ENCODE measurements around the gene CNPY1. TPM values are rescaled to one million over a fixed set of nuclear protein-coding genes. Genes with fewer than 3 reads are reported as not detected.

CNPY1 gene
- total RNA-seq, 1 experiment from 2014 or later = not detected

DNA sequence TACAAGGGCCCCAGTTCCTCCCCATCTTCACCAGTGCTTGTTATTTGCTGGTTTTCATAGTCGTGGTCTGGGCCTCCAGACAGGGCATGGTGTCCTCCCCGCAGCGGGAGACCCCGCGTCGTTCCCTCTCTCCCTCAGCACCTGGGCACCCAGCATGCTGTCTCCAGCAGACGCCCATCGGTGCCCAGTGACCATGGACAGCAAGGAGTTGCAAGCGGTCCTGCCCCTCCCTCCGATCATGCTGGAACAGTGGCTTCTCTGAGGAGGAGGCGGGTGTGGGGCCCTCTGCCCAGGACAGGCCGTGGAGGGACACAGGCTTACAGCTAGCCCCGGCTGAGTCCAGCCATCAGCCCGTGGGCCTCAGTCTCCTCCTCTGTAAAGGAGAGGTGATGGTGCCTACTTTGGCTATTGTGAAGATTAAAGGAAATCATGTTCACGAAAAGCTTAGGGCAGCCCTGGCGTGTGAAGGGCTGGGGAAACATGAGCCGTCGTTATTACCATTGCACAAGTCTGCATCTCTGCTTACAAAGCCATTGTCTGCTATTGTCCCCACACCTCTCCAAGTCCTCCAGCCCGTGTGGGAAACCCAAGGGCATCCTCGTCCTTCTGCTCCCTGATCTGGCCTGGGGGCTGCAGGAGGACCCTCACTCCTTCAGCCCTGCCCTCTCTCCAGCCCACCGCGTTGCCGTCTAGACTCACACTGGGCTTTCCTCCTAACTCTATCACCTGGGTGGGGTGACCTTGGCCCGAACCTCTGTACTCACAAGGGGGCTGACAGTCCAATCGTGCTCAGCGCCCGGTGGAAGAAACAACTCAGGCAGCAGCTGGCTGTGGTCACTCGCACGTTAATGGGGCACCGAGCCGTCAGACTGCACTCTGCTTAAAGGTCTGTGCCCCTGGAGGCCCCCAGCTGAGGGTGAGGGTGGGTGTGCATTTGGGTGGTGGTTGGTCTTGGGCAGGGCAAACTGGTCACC is 58.6 kb downstream of the CNPY1 start:
- H3K9me2 ChIP-seq (replicated peaks; ENCODE audit: insufficient read depth, low read length) = no peaks in the 10 kb centered on the region
- no peak overlapping the region for H3K4me2 ChIP-seq (ENCODE audit: low read depth, low read length, poor library complexity, severe bottlenecking)
- no peak for DNase-seq
- no peaks in the 10 kb centered on the region for H3K36me3 ChIP-seq (ENCODE audit: insufficient read depth, low read length)
- no peak overlapping the region for H3K9ac ChIP-seq (ENCODE audit: low read length)
- H2AFZ ChIP-seq (ENCODE audit: low read length) = no peak overlapping the region
- H4K20me1 ChIP-seq (ENCODE audit: insufficient read depth, low read depth, low read length) = no peaks in the 10 kb centered on the region; the same call in 1 of the 2 replicates
- H3K27me3 ChIP-seq (ENCODE audit: low read length) = no peaks in the 10 kb centered on the region
- H3K27ac ChIP-seq (ENCODE audit: low read length) = no peak overlapping the region
- H3K9me3 ChIP-seq (ENCODE audit: low read length) = no peaks in the 10 kb centered on the region
- H3K4me1 ChIP-seq (ENCODE audit: low read length) = no peaks in the 10 kb centered on the region
- no peaks in the 10 kb centered on the region for H3K79me2 ChIP-seq (ENCODE audit: low read length)
- no peak overlapping the region for H3K4me3 ChIP-seq (ENCODE audit: low read length)

DNA sequence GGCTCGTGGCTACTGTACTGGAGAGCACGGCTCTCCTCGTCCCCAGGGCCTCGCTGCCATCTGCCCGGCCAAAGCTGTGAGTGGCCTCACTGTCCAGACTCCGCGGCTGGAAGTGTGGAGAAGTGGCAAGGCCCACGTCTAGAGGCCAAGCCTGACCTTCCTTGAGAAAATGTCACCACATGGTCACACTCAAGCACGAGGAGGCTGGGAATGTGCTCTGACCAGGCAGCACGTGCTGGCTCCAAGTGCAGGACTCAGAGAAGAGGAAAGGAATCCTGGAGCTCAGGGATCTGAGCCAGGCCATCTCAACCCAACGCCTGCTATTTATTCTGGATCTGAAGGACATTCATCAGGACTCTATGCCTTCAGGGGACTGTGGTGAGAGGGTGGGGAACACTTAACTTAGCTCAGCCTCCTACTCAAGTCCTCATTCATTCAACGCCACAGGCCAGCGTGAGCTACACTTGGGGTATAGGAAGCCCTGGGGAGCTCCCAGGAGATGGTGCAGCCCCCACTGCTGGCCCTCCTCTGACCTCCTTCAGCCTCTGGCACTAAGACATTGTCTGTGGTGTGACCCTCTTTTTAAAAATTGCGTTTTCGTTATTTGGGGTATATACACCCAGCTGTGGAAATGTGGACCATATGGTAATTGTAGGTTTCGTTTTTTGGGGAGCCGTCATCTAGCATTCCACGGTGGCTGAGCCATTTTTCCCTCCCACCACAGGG is 59.4 kb downstream of the CNPY1 start:
- no peaks in the 10 kb centered on the region for H3K27me3 ChIP-seq (ENCODE audit: low read length)
- no peaks in the 10 kb centered on the region; the same call in 1 of the 2 replicates for H4K20me1 ChIP-seq (ENCODE audit: insufficient read depth, low read depth, low read length)
- H3K4me2 ChIP-seq (ENCODE audit: low read depth, low read length, poor library complexity, severe bottlenecking) = no peak overlapping the region
- H3K9ac ChIP-seq (ENCODE audit: low read length) = no peak overlapping the region
- no peak overlapping the region for H3K4me3 ChIP-seq (ENCODE audit: low read length)
- H3K36me3 ChIP-seq (ENCODE audit: insufficient read depth, low read length) = no peaks in the 10 kb centered on the region
- H3K9me2 ChIP-seq (replicated peaks; ENCODE audit: insufficient read depth, low read length) = no peaks in the 10 kb centered on the region
- H2AFZ ChIP-seq (ENCODE audit: low read length) = no peak overlapping the region
- no peaks in the 10 kb centered on the region for H3K4me1 ChIP-seq (ENCODE audit: low read length)
- H3K79me2 ChIP-seq (ENCODE audit: low read length) = no peaks in the 10 kb centered on the region
- H3K27ac ChIP-seq (ENCODE audit: low read length) = no peak overlapping the region
- no peak for DNase-seq
- H3K9me3 ChIP-seq (ENCODE audit: low read length) = no peaks in the 10 kb centered on the region

DNA sequence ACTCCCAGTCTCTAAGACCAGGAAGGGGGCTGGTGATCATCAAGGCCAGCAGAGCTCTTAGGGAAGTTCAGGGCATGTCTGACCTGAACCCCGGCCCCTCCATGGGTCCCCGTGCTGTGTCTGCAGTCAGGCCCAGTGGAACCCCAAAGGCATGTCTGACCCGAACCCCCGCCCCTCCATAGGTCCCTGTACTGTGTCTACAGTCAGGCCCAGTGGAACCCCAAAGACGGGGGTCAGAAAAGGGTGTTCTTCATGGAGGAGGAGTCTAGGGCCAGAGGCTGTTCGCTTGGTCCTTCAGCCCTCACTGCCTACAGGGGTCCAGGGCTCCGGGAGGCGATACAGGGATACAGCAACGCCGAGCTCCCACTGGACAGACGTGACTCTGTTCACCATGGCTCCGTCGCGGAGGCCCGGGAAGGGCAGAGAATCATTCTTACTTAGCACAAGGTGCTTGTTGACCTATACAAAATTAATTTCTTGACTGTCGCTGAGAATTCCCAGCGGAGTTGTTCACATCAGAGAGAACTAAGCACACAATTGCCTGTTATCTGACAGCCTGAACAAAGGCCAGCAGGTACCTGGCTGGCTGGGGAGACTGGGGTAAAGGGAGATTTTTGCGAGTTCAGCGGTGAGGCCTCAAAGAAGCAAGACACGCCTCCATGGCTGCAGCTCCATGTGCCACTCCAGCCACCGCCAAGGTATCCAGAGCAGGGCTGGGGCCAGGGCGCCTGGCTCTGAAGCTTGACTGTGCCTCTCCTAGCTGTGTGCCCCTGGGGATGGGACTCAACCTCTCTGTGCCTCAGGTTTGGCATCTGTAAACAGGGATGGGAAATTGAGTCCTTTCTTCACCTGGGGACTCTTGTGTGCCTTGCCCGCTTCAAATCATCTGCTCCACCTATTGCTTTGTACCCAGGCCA is 61.6 kb downstream of the CNPY1 start:
- Histone ChIP-seq H3K79me2 (ENCODE audit: low read length) (no peaks in the 10 kb centered on the region), H3K4me1 (ENCODE audit: low read length) (no peaks in the 10 kb centered on the region), H2AFZ (ENCODE audit: low read length) (no peak overlapping the region), H3K9me2 (replicated peaks; ENCODE audit: insufficient read depth, low read length) (no peaks in the 10 kb centered on the region), H3K4me2 (ENCODE audit: low read depth, low read length, poor library complexity, severe bottlenecking) (no peak overlapping the region), H3K9me3 (ENCODE audit: low read length) (no peaks in the 10 kb centered on the region), H3K27me3 (ENCODE audit: low read length) (no peaks in the 10 kb centered on the region), H3K27ac (ENCODE audit: low read length) (no peak overlapping the region), H4K20me1 (ENCODE audit: insufficient read depth, low read depth, low read length) (no peaks in the 10 kb centered on the region; the same call in 1 of the 2 replicates), H3K9ac (ENCODE audit: low read length) (no peak overlapping the region), H3K4me3 (ENCODE audit: low read length) (no peak overlapping the region), H3K36me3 (ENCODE audit: insufficient read depth, low read length) (no peaks in the 10 kb centered on the region)
- no peak for DNase-seq

DNA sequence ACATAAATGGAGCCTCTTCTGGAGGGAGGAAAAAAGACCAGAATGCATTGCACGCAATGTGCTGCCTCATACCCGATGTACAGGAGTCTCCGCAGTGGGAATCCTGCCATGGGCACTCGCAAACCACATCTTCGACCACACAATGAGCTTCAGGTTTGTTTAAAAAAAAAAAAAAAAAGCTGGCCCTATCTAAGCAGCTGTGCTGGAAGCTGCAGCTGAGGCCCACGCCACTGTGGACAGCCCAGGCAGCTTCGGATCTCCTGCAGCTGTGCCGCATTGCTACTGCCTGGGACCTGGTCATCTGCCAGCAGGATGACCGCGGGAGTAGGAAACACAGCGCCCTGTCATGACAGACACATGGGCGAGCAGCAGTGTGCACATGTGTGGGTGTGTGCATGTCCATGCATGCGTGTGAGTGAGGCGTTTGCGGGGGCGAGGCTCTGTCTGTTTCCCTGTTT is 62.5 kb downstream of the CNPY1 start:
- Histone ChIP-seq H3K27me3 (ENCODE audit: low read length) (no peaks in the 10 kb centered on the region), H3K9me3 (ENCODE audit: low read length) (no peaks in the 10 kb centered on the region), H3K27ac (ENCODE audit: low read length) (no peak overlapping the region)

DNA sequence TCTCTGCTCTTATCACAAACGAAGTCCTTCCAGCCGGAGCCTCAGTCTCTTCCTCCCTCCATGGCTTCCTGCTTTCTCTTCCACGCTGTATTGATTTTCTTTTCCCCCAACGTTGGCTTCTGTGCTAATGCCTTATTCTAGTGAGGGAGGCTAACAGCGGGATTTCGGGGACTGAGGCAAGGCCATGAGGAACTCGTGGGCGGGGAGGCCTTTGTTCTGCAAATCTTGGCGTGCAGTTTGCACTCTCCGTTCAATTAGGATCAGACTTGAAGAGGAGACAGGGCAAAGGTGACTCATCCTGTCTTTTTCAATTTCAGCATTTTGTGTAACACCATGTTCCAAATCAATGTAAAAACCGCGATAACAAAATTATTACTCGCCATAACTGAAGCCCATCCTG is 63.1 kb downstream of the CNPY1 start:
- no peak overlapping the region for H3K9ac ChIP-seq (ENCODE audit: low read length)
- no peaks in the 10 kb centered on the region for H3K27me3 ChIP-seq (ENCODE audit: low read length)
- no peaks in the 10 kb centered on the region for H3K9me2 ChIP-seq (replicated peaks; ENCODE audit: insufficient read depth, low read length)
- no peaks in the 10 kb centered on the region for H3K4me1 ChIP-seq (ENCODE audit: low read length)
- no peaks in the 10 kb centered on the region; the same call in 1 of the 2 replicates for H4K20me1 ChIP-seq (ENCODE audit: insufficient read depth, low read depth, low read length)
- H3K4me3 ChIP-seq (ENCODE audit: low read length) = no peak overlapping the region
- no peaks in the 10 kb centered on the region for H3K36me3 ChIP-seq (ENCODE audit: insufficient read depth, low read length)
- H3K27ac ChIP-seq (ENCODE audit: low read length) = no peak overlapping the region
- no peaks in the 10 kb centered on the region for H3K9me3 ChIP-seq (ENCODE audit: low read length)
- no peak overlapping the region for H3K4me2 ChIP-seq (ENCODE audit: low read depth, low read length, poor library complexity, severe bottlenecking)
- H3K79me2 ChIP-seq (ENCODE audit: low read length) = no peaks in the 10 kb centered on the region
- H2AFZ ChIP-seq (ENCODE audit: low read length) = no peak overlapping the region
- no peak for DNase-seq

More for the DNA sequence above, 62.5 kb downstream of the CNPY1 start:
- H2AFZ ChIP-seq (ENCODE audit: low read length) = no peak overlapping the region
- DNase-seq = no peak
- no peak overlapping the region for H3K4me2 ChIP-seq (ENCODE audit: low read depth, low read length, poor library complexity, severe bottlenecking)
- no peak overlapping the region for H3K9ac ChIP-seq (ENCODE audit: low read length)
- H3K36me3 ChIP-seq (ENCODE audit: insufficient read depth, low read length) = no peaks in the 10 kb centered on the region
- H4K20me1 ChIP-seq (ENCODE audit: insufficient read depth, low read depth, low read length) = no peaks in the 10 kb centered on the region; the same call in 1 of the 2 replicates
- H3K9me2 ChIP-seq (replicated peaks; ENCODE audit: insufficient read depth, low read length) = no peaks in the 10 kb centered on the region
- no peaks in the 10 kb centered on the region for H3K4me1 ChIP-seq (ENCODE audit: low read length)
- H3K79me2 ChIP-seq (ENCODE audit: low read length) = no peaks in the 10 kb centered on the region
- H3K4me3 ChIP-seq (ENCODE audit: low read length) = no peak overlapping the region

DNA sequence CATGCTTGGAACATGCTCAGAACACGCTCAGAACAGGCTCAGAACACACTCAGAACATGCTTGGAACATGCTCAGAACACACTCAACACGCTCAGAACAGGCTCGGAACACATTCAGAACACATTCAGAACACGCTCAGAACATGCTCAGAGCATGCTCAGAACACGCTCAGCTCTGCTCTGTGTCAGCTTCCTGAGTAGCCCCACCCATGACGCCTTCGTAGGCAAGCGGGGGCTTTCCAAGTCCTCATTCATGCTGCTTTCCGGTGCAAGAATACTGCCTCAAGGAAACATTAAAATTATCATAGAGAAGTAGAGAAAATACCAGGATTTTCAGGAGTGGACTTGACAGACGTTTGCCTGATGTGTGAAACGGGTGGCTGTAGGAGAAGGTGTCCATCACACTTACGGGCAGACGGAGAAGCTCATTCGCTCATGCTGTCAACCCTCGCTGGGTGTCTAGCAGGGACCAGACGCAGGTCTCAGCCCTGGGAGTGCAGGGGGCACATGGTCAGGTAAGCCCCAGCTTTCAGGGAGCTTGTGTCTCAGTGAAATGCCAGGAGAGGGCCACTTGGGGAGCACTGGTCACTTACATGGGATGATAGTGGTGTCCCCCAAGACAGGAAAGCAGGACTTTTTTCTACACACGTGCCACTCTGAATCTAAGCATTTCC is 63.7 kb downstream of the CNPY1 start:
- H3K9ac ChIP-seq (ENCODE audit: low read length) = no peak overlapping the region
- H3K9me2 ChIP-seq (replicated peaks; ENCODE audit: insufficient read depth, low read length) = no peaks in the 10 kb centered on the region
- DNase-seq = no peak
- H3K36me3 ChIP-seq (ENCODE audit: insufficient read depth, low read length) = no peaks in the 10 kb centered on the region
- no peaks in the 10 kb centered on the region for H3K27me3 ChIP-seq (ENCODE audit: low read length)
- no peaks in the 10 kb centered on the region for H3K79me2 ChIP-seq (ENCODE audit: low read length)
- no peak overlapping the region for H3K4me2 ChIP-seq (ENCODE audit: low read depth, low read length, poor library complexity, severe bottlenecking)
- H3K9me3 ChIP-seq (ENCODE audit: low read length) = no peaks in the 10 kb centered on the region
- H2AFZ ChIP-seq (ENCODE audit: low read length) = no peak overlapping the region
- no peak overlapping the region for H3K4me3 ChIP-seq (ENCODE audit: low read length)
- no peaks in the 10 kb centered on the region; the same call in 1 of the 2 replicates for H4K20me1 ChIP-seq (ENCODE audit: insufficient read depth, low read depth, low read length)
- H3K27ac ChIP-seq (ENCODE audit: low read length) = no peak overlapping the region
- H3K4me1 ChIP-seq (ENCODE audit: low read length) = no peaks in the 10 kb centered on the region

DNA sequence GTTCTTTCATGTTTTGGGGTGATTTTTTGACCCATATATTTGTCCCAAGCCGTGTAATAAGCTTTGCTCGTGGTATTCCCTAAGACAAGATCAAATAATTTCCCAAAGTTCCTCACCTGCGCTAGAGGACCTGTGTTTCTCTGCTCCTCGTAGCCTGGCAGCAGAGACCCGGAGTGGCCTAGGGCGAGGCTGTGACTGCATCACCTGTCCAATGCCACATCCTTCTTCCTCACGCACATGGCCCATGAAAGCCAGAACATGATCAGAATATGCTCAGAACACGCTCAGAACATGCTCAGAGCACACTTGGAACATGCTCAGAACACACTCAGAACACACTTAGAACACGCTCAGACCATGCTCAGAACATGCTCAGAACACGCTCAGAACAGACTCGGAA is 64.6 kb downstream of the CNPY1 start:
- Histone ChIP-seq H3K9me2 (replicated peaks; ENCODE audit: insufficient read depth, low read length) (no peaks in the 10 kb centered on the region), H3K4me3 (ENCODE audit: low read length) (no peak overlapping the region), H2AFZ (ENCODE audit: low read length) (no peak overlapping the region), H3K4me1 (ENCODE audit: low read length) (no peaks in the 10 kb centered on the region), H3K27me3 (ENCODE audit: low read length) (no peaks in the 10 kb centered on the region), H3K79me2 (ENCODE audit: low read length) (no peaks in the 10 kb centered on the region), H4K20me1 (ENCODE audit: insufficient read depth, low read depth, low read length) (no peaks in the 10 kb centered on the region; the same call in 1 of the 2 replicates), H3K27ac (ENCODE audit: low read length) (no peak overlapping the region), H3K9ac (ENCODE audit: low read length) (no peak overlapping the region), H3K36me3 (ENCODE audit: insufficient read depth, low read length) (no peaks in the 10 kb centered on the region), H3K9me3 (ENCODE audit: low read length) (no peaks in the 10 kb centered on the region), H3K4me2 (ENCODE audit: low read depth, low read length, poor library complexity, severe bottlenecking) (no peak overlapping the region)
- no peak for DNase-seq
